IMR-90 (cell line): ENCODE results near the gene MRPL1. TPM values are rescaled to one million over a fixed set of nuclear protein-coding genes. Genes with fewer than 3 reads are reported as not detected.

ENCODE experiments used
- ATAC-seq: fragments of 200-7000 bp; cut with Tn5 transposase; 2 replicates; pipeline ENCODE4 v1.9.1; 2020; ENCODE audit warnings: low read depth, mild to moderate bottlenecking, moderate library complexity
- BruUV-seq: library from RNA; stranded (reverse); fragments of 400-500 nt; replicated peaks from 2 replicates; lab custom pipeline; 2021; lab: Mats Ljungman, UMichigan
- CTCF ChIA-PET: fragments of 300-600 bp; formaldehyde crosslinking; extraction: SDS; loops from one replicate; lab custom pipeline; 2021; ENCODE audit warnings: antibody characterized with exemption; lab: Yijun Ruan, JAX
- POLR2A ChIA-PET: fragments of 300-600 bp; sonication (Branson Sonifier 250); formaldehyde crosslinking; loops from one replicate; lab custom pipeline; 2022; ENCODE audit warnings: antibody characterized with exemption; ENCODE audit not compliant: unreplicated experiment; lab: Charles Lee
- DNase-seq: peaks from one replicate; pipeline ENCODE4 v3.0.0; 2013
- H2AFZ ChIP-seq: replicated peaks from 2 replicates; pipeline ENCODE3; 2013; ENCODE audit warnings: low read length, mild to moderate bottlenecking; ENCODE audit not compliant: poor library complexity
- H2AK5ac ChIP-seq: 2 replicates; pipeline ENCODE4 v1.6.1; 2013; ENCODE audit warnings: low read depth, low read length, inconsistent platforms
- H2AK9ac ChIP-seq: replicated peaks from 2 replicates; pipeline ENCODE3; 2013; ENCODE audit warnings: mild to moderate bottlenecking, low read depth, low read length, moderate library complexity; ENCODE audit not compliant: poor library complexity
- H2BK120ac ChIP-seq: 2 replicates; pipeline ENCODE4 v1.6.1; 2013; ENCODE audit warnings: low read depth, low read length, inconsistent platforms
- H2BK15ac ChIP-seq: 3 replicates; pipeline ENCODE4 v1.6.1; 2013; ENCODE audit warnings: low read depth, low read length, inconsistent platforms
- H2BK20ac ChIP-seq: 2 replicates; pipeline ENCODE4 v1.6.1; 2013; ENCODE audit warnings: low read depth, mild to moderate bottlenecking, inconsistent platforms, low read length, moderate library complexity
- H2BK5ac ChIP-seq: 2 replicates; pipeline ENCODE4 v1.6.1; 2013; ENCODE audit warnings: mild to moderate bottlenecking, low read depth, low read length, inconsistent platforms; ENCODE audit not compliant: poor library complexity, severe bottlenecking
- H3K14ac ChIP-seq: replicated peaks from 2 replicates; pipeline ENCODE4 v1.6.1; 2013; ENCODE audit warnings: low read depth, low read length, inconsistent platforms
- H3K18ac ChIP-seq: 2 replicates; pipeline ENCODE4 v1.6.1; 2013; ENCODE audit warnings: low read depth, low read length, control low read depth
- H3K23ac ChIP-seq: 2 replicates; pipeline ENCODE4 v1.6.1; 2013; ENCODE audit warnings: low read depth, low read length, inconsistent platforms
- H3K27ac ChIP-seq: 2 replicates; pipeline ENCODE4 v1.5.1; 2013; ENCODE audit warnings: mild to moderate bottlenecking, control low read depth, low read length; ENCODE audit not compliant: insufficient read depth
- H3K27me3 ChIP-seq: 2 replicates; pipeline ENCODE4 v1.6.1; 2013; ENCODE audit warnings: low read length; ENCODE audit not compliant: control insufficient read depth, insufficient read depth
- H3K36me3 ChIP-seq: 2 replicates; pipeline ENCODE4 v1.6.1; 2013; ENCODE audit warnings: low read length, mixed read lengths; ENCODE audit not compliant: control insufficient read depth, insufficient read depth
- H3K4ac ChIP-seq: 2 replicates; pipeline ENCODE4 v1.6.1; 2013; ENCODE audit warnings: low read depth, low read length, inconsistent platforms
- H3K4me1 ChIP-seq: 2 replicates; pipeline ENCODE4 v1.6.1; 2013; ENCODE audit warnings: low read length, mixed read lengths; ENCODE audit not compliant: control insufficient read depth, insufficient read depth
- H3K4me2 ChIP-seq: 2 replicates; pipeline ENCODE4 v1.6.1; 2013; ENCODE audit warnings: low read depth, mild to moderate bottlenecking, control low read depth, low read length, moderate library complexity
- H3K4me3 ChIP-seq: 2 replicates; pipeline ENCODE4 v1.5.1; 2013; ENCODE audit warnings: low read depth, mild to moderate bottlenecking, control low read depth, low read length, moderate library complexity; ENCODE audit not compliant: insufficient read depth
- H3K56ac ChIP-seq: 2 replicates; pipeline ENCODE4 v1.6.1; 2013; ENCODE audit warnings: low read length, inconsistent platforms; ENCODE audit not compliant: insufficient read depth; ENCODE audit errors: extremely low read depth
- H3K79me1 ChIP-seq, 2 experiments: 2 replicates each; pipeline ENCODE4 v1.6.1; 2013; ENCODE audit warnings: low read length in 2 of 2, inconsistent platforms in 1 of 2, low read depth in 1 of 2
- H3K9ac ChIP-seq: 2 replicates; pipeline ENCODE4 v1.6.1; 2013; ENCODE audit warnings: low read depth, low read length, control low read depth
- H3K9me1 ChIP-seq: 2 replicates; pipeline ENCODE4 v1.6.1; 2013; ENCODE audit warnings: low read length, inconsistent platforms; ENCODE audit not compliant: insufficient read depth
- H3K9me3 ChIP-seq: 2 replicates; pipeline ENCODE4 v1.6.1; 2013; ENCODE audit warnings: low read length; ENCODE audit not compliant: control insufficient read depth, insufficient read depth
- H4K20me1 ChIP-seq: 2 replicates; pipeline ENCODE4 v1.6.1; 2013; ENCODE audit warnings: low read length, inconsistent platforms; ENCODE audit not compliant: insufficient read depth
- H4K5ac ChIP-seq: 2 replicates; pipeline ENCODE4 v1.6.1; 2013; ENCODE audit warnings: mild to moderate bottlenecking, low read depth, low read length, control low read depth
- H4K8ac ChIP-seq, 2 experiments: 2 replicates each; pipeline ENCODE4 v1.6.1; 2013; ENCODE audit warnings: low read depth in 2 of 2, low read length in 2 of 2, control low read depth in 1 of 2, inconsistent platforms in 1 of 2
- H4K91ac ChIP-seq: 2 replicates; pipeline ENCODE4 v1.6.1; 2013; ENCODE audit warnings: low read depth, low read length, inconsistent platforms; ENCODE audit not compliant: insufficient read depth
- BHLHE40 ChIP-seq: fragments of 150-350 bp; IDR thresholded peaks from 2 replicates; pipeline ENCODE4 v1.6.1; 2016; ENCODE audit warnings: mild to moderate bottlenecking, low read depth, low read length
- CEBPB ChIP-seq: IDR thresholded peaks from 2 replicates; pipeline ENCODE4 v1.6.1; 2012; ENCODE audit warnings: low read depth, low read length, improper control_type of control experiment
- CHD1 ChIP-seq: IDR thresholded peaks from 2 replicates; pipeline ENCODE4 v1.6.1; 2012; ENCODE audit warnings: low read depth, low read length, improper control_type of control experiment
- CTCF ChIP-seq: conservative IDR thresholded peaks from 2 replicates; pipeline ENCODE4 v1.5.1; 2012; ENCODE audit warnings: mild to moderate bottlenecking, low read depth, low read length, improper control_type of control experiment
- ELK1 ChIP-seq: fragments of 150-350 bp; IDR thresholded peaks from 2 replicates; pipeline ENCODE4 v1.6.1; 2016; ENCODE audit warnings: low read depth, mild to moderate bottlenecking, low read length, moderate library complexity, borderline replicate concordance
- FOS ChIP-seq: fragments of 150-350 bp; IDR thresholded peaks from 2 replicates; pipeline ENCODE4 v1.6.1; 2016; ENCODE audit warnings: low read depth, low read length
- MAFK ChIP-seq: IDR thresholded peaks from 2 replicates; pipeline ENCODE4 v1.6.1; 2012; ENCODE audit warnings: low read depth, low read length, improper control_type of control experiment
- MXI1 ChIP-seq: IDR thresholded peaks from 2 replicates; pipeline ENCODE4 v1.6.1; 2012; ENCODE audit warnings: low read depth, mild to moderate bottlenecking, low read length, moderate library complexity, borderline replicate concordance
- NFE2L2 ChIP-seq: fragments of 150-350 bp; IDR thresholded peaks from 2 replicates; pipeline ENCODE4 v1.6.1; 2016; ENCODE audit warnings: low read depth, mild to moderate bottlenecking, low read length
- POLR2A ChIP-seq: IDR thresholded peaks from 2 replicates; pipeline ENCODE4 v1.6.1; 2012; ENCODE audit warnings: mild to moderate bottlenecking, low read depth, low read length
- RAD21 ChIP-seq: IDR thresholded peaks from 2 replicates; pipeline ENCODE4 v1.6.1; 2012; ENCODE audit warnings: low read length, improper control_type of control experiment
- RCOR1 ChIP-seq: IDR thresholded peaks from 2 replicates; pipeline ENCODE4 v1.6.1; 2012; ENCODE audit warnings: mild to moderate bottlenecking, low read length, improper control_type of control experiment; ENCODE audit not compliant: insufficient replicate concordance
- RFX5 ChIP-seq: IDR thresholded peaks from 2 replicates; pipeline ENCODE4 v1.8.0; 2012; ENCODE audit warnings: low read depth, mild to moderate bottlenecking, low read length, moderate library complexity
- SMC3 ChIP-seq: fragments of 150-350 bp; IDR thresholded peaks from 2 replicates; pipeline ENCODE4 v1.6.1; 2016; ENCODE audit warnings: low read depth, mild to moderate bottlenecking, antibody characterized with exemption, low read length, moderate library complexity
- dilution Hi-C: fragments of 300-500 bp; cut with HindIII; formaldehyde crosslinking; loops from one replicate; pipeline ENCODE4 v1.14.3; 2018; ENCODE audit warnings: low sequenced_read_pairs; ENCODE audit not compliant: unreplicated experiment
- in situ Hi-C: fragments of 300-500 bp; cut with MboI; formaldehyde crosslinking; loops from 3 replicates; pipeline ENCODE4 v1.14.3; 2019; ENCODE audit warnings: low sequenced_read_pairs, inconsistent platforms, mixed read lengths
- intact Hi-C: fragments of 100-400 bp; cut with micrococcal nuclease; formaldehyde crosslinking; loops from 2 replicates; pipeline ENCODE4 v1.10.0; 2022
- polyA plus RNA-seq, 3 experiments: library from polyadenylated mRNA; depleted of rRNA; stranded (reverse); fragments of >200 nt; gene quantifications; 2 replicates each; pipeline ENCODE4 v1.2.3, GENCODE V29; 2012; ENCODE audit warnings: low replicate concordance in 1 of 3
- total RNA-seq: library from RNA; depleted of rRNA; stranded (reverse); fragments of >200 nt; gene quantifications from 2 replicates; pipeline ENCODE4 v1.2.3, GENCODE V29; 2012
- TF ChIP-seq, protein P1 (sequence below): fragments of 150-350 bp; IDR thresholded peaks from 2 replicates; pipeline ENCODE4 v1.6.1; 2017; ENCODE audit warnings: mild to moderate bottlenecking, antibody characterized with exemption, low read length, low read depth

Gene MRPL1
- total and polyA plus RNA-seq, 2 of the 4 experiments (the other 2 are of a cell fraction), result 13.4 to 22.5 TPM

GRCh38 chr4:77827343-77827742 lies 35.3 kb upstream of the MRPL1 start:
- H2AK9ac ChIP-seq, result no peak overlapping the region
- no peak overlapping the region for H3K4ac ChIP-seq
- ATAC-seq (no peak), DNase-seq (no peak)
- ChIA-PET POLR2A (no interaction called here), CTCF (no interaction called here)
- no peak overlapping the region for H4K8ac ChIP-seq
- no peaks in the 10 kb centered on the region for H3K79me1 ChIP-seq
- H3K14ac ChIP-seq, result no peak overlapping the region
- intact Hi-C loops (no loop called here), in situ Hi-C loops (no loop called here), dilution Hi-C loops (no loop called here)
- H3K4me3 ChIP-seq, result no peak overlapping the region
- H3K27me3 ChIP-seq, result peaks cover 10% of the 10 kb centered on the region
- no peak overlapping the region for H3K9ac ChIP-seq
- H4K5ac ChIP-seq, result no peak overlapping the region
- H2AFZ ChIP-seq, result no peak overlapping the region
- no peaks in the 10 kb centered on the region for H3K4me1 ChIP-seq
- H3K27ac ChIP-seq, result no peak overlapping the region
- H3K9me1 ChIP-seq, result no peaks in the 10 kb centered on the region
- no TSS peak for BruUV-seq
- H2BK5ac ChIP-seq, result no peak overlapping the region
- no peak for TF ChIP-seq NFE2L2
- no peak for TF ChIP-seq POLR2A
- no peak for TF ChIP-seq SMC3
- no peak for TF ChIP-seq RCOR1
- TF ChIP-seq RFX5, result no peak
- TF ChIP-seq FOS, result no peak
- TF ChIP-seq MAFK, result no peak
- no peak for TF ChIP-seq CTCF
- no peak for TF ChIP-seq CEBPB
- no peak for TF ChIP-seq CHD1
- TF ChIP-seq, protein P1, sequence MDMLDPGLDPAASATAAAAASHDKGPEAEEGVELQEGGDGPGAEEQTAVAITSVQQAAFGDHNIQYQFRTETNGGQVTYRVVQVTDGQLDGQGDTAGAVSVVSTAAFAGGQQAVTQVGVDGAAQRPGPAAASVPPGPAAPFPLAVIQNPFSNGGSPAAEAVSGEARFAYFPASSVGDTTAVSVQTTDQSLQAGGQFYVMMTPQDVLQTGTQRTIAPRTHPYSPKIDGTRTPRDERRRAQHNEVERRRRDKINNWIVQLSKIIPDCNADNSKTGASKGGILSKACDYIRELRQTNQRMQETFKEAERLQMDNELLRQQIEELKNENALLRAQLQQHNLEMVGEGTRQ, result no peak
- TF ChIP-seq RAD21, result no peak
- no peak for TF ChIP-seq BHLHE40
- TF ChIP-seq MXI1, result no peak
- TF ChIP-seq ELK1, result no peak
- no peak overlapping the region for H2BK120ac ChIP-seq
- H4K91ac ChIP-seq, result no peak overlapping the region
- no peaks in the 10 kb centered on the region for H4K20me1 ChIP-seq
- no peak overlapping the region for H2BK20ac ChIP-seq
- no peak overlapping the region for H3K56ac ChIP-seq
- H2AK5ac ChIP-seq, result no peak overlapping the region
- H2BK15ac ChIP-seq, result no peak overlapping the region
- H3K18ac ChIP-seq, result no peak overlapping the region
- H3K4me2 ChIP-seq, result no peak overlapping the region
- no peaks in the 10 kb centered on the region for H3K9me3 ChIP-seq
- H3K23ac ChIP-seq, result no peak overlapping the region
- H3K36me3 ChIP-seq, result no peaks in the 10 kb centered on the region
